Kidney (tissue), 14 donors: ENCODE measurements around the gene HIC1. TPM values are rescaled to one million over a fixed set of nuclear protein-coding genes. Genes with fewer than 3 reads are reported as not detected.

Experiments used
- DNase-seq, 5 donors: peaks; one replicate each; pipeline ENCODE4 v3.0.0-alpha.2; 2013 to 2020
- FAIRE-seq: peaks from 2 replicates; lab custom pipeline; 2012; peaks lifted over from hg19 to GRCh38; lab: Jason Lieb, UNC
- H3K27ac ChIP-seq, 2 donors: one replicate each; pipeline ENCODE4 v1.7.0; 2013; ENCODE audit warnings: low read depth in 2 of 2, low read length in 2 of 2, inconsistent platforms in 1 of 2
- H3K27me3 ChIP-seq: one replicate; pipeline ENCODE4 v1.7.1; 2013; ENCODE audit warnings: low read length, inconsistent platforms; ENCODE audit not compliant: control insufficient read depth, insufficient read depth
- H3K36me3 ChIP-seq, 3 donors: one replicate each; pipeline versions ENCODE4 v1.7.0 to v1.7.1; 2013; ENCODE audit warnings: low read length in 3 of 3, control low read depth in 1 of 3, inconsistent platforms in 1 of 3; ENCODE audit not compliant: insufficient read depth in 3 of 3, control insufficient read depth in 2 of 3
- H3K4me1 ChIP-seq, 3 donors: one replicate each; pipeline versions ENCODE4 v1.7.0 to v1.7.1; 2013; ENCODE audit warnings: low read length in 3 of 3, inconsistent platforms in 1 of 3, low read depth in 1 of 3; ENCODE audit not compliant: control insufficient read depth in 2 of 3, insufficient read depth in 2 of 3
- H3K4me3 ChIP-seq, 3 donors: one replicate each; pipeline versions ENCODE4 v1.7.0 to v1.8.1; 2013; ENCODE audit warnings: low read length in 3 of 3, control low read depth in 1 of 3, inconsistent platforms in 1 of 3
- H3K9ac ChIP-seq, 3 donors: one replicate each; pipeline versions ENCODE4 v1.7.0 to v1.7.1; 2013; ENCODE audit warnings: low read length in 3 of 3, control low read depth in 1 of 3, inconsistent platforms in 1 of 3
- H3K9me3 ChIP-seq, 3 donors: one replicate each; pipeline versions ENCODE4 v1.7.0 to v1.7.1; 2013; ENCODE audit warnings: low read length in 3 of 3, control low read depth in 1 of 3, inconsistent platforms in 1 of 3; ENCODE audit not compliant: control insufficient read depth in 2 of 3, insufficient read depth in 1 of 3
- CTCF ChIP-seq: IDR thresholded peaks from 3 replicates; pipeline ENCODE4 v1.5.1; 2012; ENCODE audit warnings: mild to moderate bottlenecking, moderate library complexity, borderline replicate concordance; ENCODE audit not compliant: insufficient read depth; ENCODE audit errors: extremely low read depth
- intact Hi-C: fragments of 100-400 bp; cut with DNase I; formaldehyde crosslinking; loops from one replicate; pipeline ENCODE4 v1.11.1; 2022
- polyA plus RNA-seq: library from polyadenylated mRNA; stranded (reverse); fragments of 350-450 nt; fragmentation: Illumina TruSeq; extraction: RNeasy Lipid Tissue Mini Kit (QIAGEN cat#74804); gene quantifications from one replicate; pipeline ENCODE4 v1.2.3, GENCODE V29; 2014; ENCODE audit warnings: low read depth, low replicate concordance; ENCODE audit not compliant: insufficient read depth
- total RNA-seq: library from RNA; stranded (reverse); fragmentation: NEBNext Ultra II Directional; extraction: Animal tissue kit (Norgen Biotek cat#: 25700); gene quantifications from one replicate; pipeline ENCODE4 v1.2.1, GENCODE V29; 2021
- donor health status: control.
- donor health status: control.
- donor health status: control.
- donor health status: control.
- donor health status: control.
- donor health status: DM: yes; HTN: yes; CAD: no.
- donor health status: Normal renal cell carcinoma (clear cell type).

HIC1 gene
- total and polyA plus RNA-seq, 2 donors from 2014 or later, result 2.7 to 13.0 TPM

- Histone ChIP-seq H3K9ac (no peak overlapping the region), H3K9me3 (no peaks in the 10 kb centered on the region), H3K36me3 (peaks cover 0 to 13% (median 12%) of the 10 kb centered on the region in 3 donors), H3K27me3 (no peaks in the 10 kb centered on the region), H3K27ac (peak overlapping the region; percentile 68 to 88), H3K4me1 (peaks cover 9 to 63% (median 25%) of the 10 kb centered on the region in 3 donors), H3K4me3 (no peak overlapping the region)
- intact Hi-C loops, result no loop called here
- peak in 1 of 5 donors; percentile 42 for DNase-seq
- FAIRE-seq, result no peak
- TF ChIP-seq CTCF, result no peak
Observed at GRCh38 chr17:2085648-2085949, 30.7 kb downstream of the HIC1 start.

- H3K27me3 ChIP-seq, result no peaks in the 10 kb centered on the region
- peak overlapping the region in 1 of 2 donors; percentile 88 for H3K27ac ChIP-seq
- no peak overlapping the region for H3K9ac ChIP-seq
- TF ChIP-seq CTCF, result no peak
- H3K36me3 ChIP-seq, result peaks cover 0 to 8% (median 6%) of the 10 kb centered on the region in 3 donors
- intact Hi-C loops, result no loop called here
- peaks cover 14 to 68% (median 25%) of the 10 kb centered on the region in 3 donors for H3K4me1 ChIP-seq
- DNase-seq, result no peak
- H3K4me3 ChIP-seq, result no peak overlapping the region
- FAIRE-seq, result no peak
- H3K9me3 ChIP-seq, result no peaks in the 10 kb centered on the region
Observed at GRCh38 chr17:2086306-2086705, 31.4 kb downstream of the HIC1 start.

- DNase-seq (peak in 2 of 5 donors; percentile 71 to 77), FAIRE-seq (no peak)
- TF ChIP-seq CTCF, result no peak
- Histone ChIP-seq H3K27ac (peak overlapping the region; percentile 48 to 56), H3K27me3 (no peaks in the 10 kb centered on the region), H3K9me3 (no peaks in the 10 kb centered on the region), H3K4me3 (no peak overlapping the region), H3K36me3 (peaks cover 0 to 4% (median 4%) of the 10 kb centered on the region in 3 donors), H3K4me1 (peaks cover 15 to 67% (median 23%) of the 10 kb centered on the region in 3 donors), H3K9ac (no peak overlapping the region)
- intact Hi-C loops, result no loop called here
Observed at GRCh38 chr17:2087597-2088211, 32.8 kb downstream of the HIC1 start.

- no peaks in the 10 kb centered on the region for H3K9me3 ChIP-seq
- H3K4me1 ChIP-seq, result peaks cover 12 to 60% (median 13%) of the 10 kb centered on the region in 3 donors
- H3K27ac ChIP-seq, result peak overlapping the region; percentile 65 to 89
- intact Hi-C loops, result no loop called here
- no peak for FAIRE-seq
- peak overlapping the region in 2 of 3 donors; percentile 39 to 40 for H3K4me3 ChIP-seq
- peak overlapping the region in 2 of 3 donors; percentile 54 to 56 for H3K9ac ChIP-seq
- TF ChIP-seq CTCF, result no peak
- no peaks in the 10 kb centered on the region for H3K27me3 ChIP-seq
- H3K36me3 ChIP-seq, result peaks cover 0 to 4% (median 0%) of the 10 kb centered on the region in 3 donors
- DNase-seq, result peak in 2 of 5 donors; percentile 37 to 69
Observed at GRCh38 chr17:2089021-2089422, 34.1 kb downstream of the HIC1 start.
